Keratinocyte (primary cell): ENCODE measurements around the gene NCOA7.

Experiments
- CTCF ChIP-seq, 3 experiments: IDR thresholded peaks in 1 of 3; conservative IDR thresholded peaks in 1 of 3; optimal IDR thresholded peaks in 1 of 3; 2 replicates in 2 of 3; 3 replicates in 1 of 3; pipeline versions ENCODE3 to v1.5.1; 2011; ENCODE audit warnings: low read length in 3 of 3, mild to moderate bottlenecking in 3 of 3, moderate library complexity in 2 of 3, control low read depth in 1 of 3, inconsistent platforms in 1 of 3; ENCODE audit not compliant: insufficient read depth in 2 of 3; ENCODE audit errors: extremely low read depth in 1 of 3
- EZH2 ChIP-seq: IDR thresholded peaks from one replicate; pipeline ENCODE4 v1.6.1; 2012; ENCODE audit warnings: inconsistent platforms, mild to moderate bottlenecking, low read length, moderate library complexity

- TF ChIP-seq CTCF (optimal IDR thresholded peaks at IDR 0.05 in 1 of 3, IDR thresholded peaks at IDR 0.05 in 1 of 3, conservative IDR thresholded peaks at IDR 0.05 in 1 of 3; ENCODE audit: extremely low read depth in 1 of 3, insufficient read depth in 2 of 3, low read length in 3 of 3) (no peak), EZH2 (no peak)
These were observed 32.4 kb downstream of the NCOA7 start for GRCh38 chr6:125823180-125823579.
